Kidney epithelial cell (primary cell): ENCODE measurements around the gene UBE2G1. TPM values are rescaled to one million over a fixed set of nuclear protein-coding genes. Genes with fewer than 3 reads are reported as not detected.
"Not testable (repeated sequence)": the region's sequence is repeated elsewhere in the genome, so short reads cannot be mapped to it uniquely, and the experiment has no call there.

Source experiments
- DNase-seq: peaks from one replicate; pipeline ENCODE4 v3.0.0-alpha.2; 2010; ENCODE audit warnings: low read depth
- H3K27me3 ChIP-seq: 2 replicates; pipeline ENCODE4 v1.6.0; 2011; ENCODE audit warnings: low read length; ENCODE audit not compliant: control insufficient read depth, insufficient read depth
- H3K36me3 ChIP-seq: 2 replicates; pipeline ENCODE4 v1.5.1; 2011; ENCODE audit warnings: low read length; ENCODE audit not compliant: control insufficient read depth, insufficient read depth
- H3K4me3 ChIP-seq: 2 replicates; pipeline ENCODE4 v1.5.1; 2011; ENCODE audit warnings: low read depth, mild to moderate bottlenecking, control low read depth, low read length
- total RNA-seq: library from RNA; depleted of rRNA; stranded (reverse); fragments of >200 nt; gene quantifications from 2 replicates; pipeline ENCODE4 v1.2.3, GENCODE V29; 2015
- TF ChIP-seq, protein P1 (sequence below): IDR thresholded peaks from 2 replicates; pipeline ENCODE4 v1.5.1; 2011; ENCODE audit warnings: mild to moderate bottlenecking, moderate library complexity, low read length, control low read depth, inconsistent platforms; ENCODE audit not compliant: insufficient read depth, poor library complexity, severe bottlenecking

UBE2G1 gene
- total RNA-seq, 1 donor from 2014 or later, result 57.3 TPM

DNA sequence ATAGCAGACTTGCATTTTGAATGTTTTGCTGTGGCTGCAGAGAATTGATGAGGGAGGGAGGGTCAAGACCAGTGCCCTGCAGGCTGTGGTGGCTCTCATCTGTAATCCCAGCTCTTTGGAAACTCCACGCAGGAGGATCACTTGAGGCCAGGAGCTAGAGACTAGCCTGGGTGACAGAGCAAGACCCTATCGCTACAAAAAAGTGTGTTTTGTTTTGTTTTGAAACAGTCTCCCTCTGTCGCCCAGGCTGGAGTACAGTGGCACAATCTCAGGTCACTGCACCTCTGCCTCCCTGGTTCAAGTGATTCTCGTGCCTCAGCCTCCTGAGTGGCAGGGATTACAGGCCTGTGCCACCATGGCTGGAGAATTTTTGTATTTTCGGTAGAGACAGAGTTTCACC, 1.9 kb upstream of the UBE2G1 start:
- H3K27me3 ChIP-seq, result no peaks in the 10 kb centered on the region
- no peak for DNase-seq
- TF ChIP-seq, protein P1, sequence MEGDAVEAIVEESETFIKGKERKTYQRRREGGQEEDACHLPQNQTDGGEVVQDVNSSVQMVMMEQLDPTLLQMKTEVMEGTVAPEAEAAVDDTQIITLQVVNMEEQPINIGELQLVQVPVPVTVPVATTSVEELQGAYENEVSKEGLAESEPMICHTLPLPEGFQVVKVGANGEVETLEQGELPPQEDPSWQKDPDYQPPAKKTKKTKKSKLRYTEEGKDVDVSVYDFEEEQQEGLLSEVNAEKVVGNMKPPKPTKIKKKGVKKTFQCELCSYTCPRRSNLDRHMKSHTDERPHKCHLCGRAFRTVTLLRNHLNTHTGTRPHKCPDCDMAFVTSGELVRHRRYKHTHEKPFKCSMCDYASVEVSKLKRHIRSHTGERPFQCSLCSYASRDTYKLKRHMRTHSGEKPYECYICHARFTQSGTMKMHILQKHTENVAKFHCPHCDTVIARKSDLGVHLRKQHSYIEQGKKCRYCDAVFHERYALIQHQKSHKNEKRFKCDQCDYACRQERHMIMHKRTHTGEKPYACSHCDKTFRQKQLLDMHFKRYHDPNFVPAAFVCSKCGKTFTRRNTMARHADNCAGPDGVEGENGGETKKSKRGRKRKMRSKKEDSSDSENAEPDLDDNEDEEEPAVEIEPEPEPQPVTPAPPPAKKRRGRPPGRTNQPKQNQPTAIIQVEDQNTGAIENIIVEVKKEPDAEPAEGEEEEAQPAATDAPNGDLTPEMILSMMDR, result no peak
- no peaks in the 10 kb centered on the region for H3K36me3 ChIP-seq
- no peak overlapping the region for H3K4me3 ChIP-seq

DNA sequence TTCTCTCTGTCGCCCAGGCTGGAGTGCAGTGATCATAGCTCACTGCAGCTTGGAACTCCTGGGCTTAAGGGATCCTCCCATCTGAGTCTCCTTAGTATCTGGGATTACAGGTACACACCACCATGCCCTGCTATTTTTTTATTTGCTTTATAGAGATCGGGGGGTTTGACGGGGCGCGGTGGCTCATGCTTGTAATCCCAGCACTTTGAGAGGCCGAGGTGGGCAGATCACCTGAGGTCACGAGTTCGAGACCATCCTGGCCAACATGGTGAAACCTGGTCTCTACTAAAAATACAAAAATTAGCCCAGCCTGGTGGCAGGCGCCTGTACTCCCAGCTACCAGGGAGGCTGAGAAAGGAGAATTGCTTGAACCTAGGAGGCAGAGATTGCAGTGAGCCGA, 702 bp upstream of the UBE2G1 start:
- DNase-seq, H3K36me3 ChIP-seq, H3K27me3 ChIP-seq, H3K4me3 ChIP-seq: not testable (repeated sequence)

DNA sequence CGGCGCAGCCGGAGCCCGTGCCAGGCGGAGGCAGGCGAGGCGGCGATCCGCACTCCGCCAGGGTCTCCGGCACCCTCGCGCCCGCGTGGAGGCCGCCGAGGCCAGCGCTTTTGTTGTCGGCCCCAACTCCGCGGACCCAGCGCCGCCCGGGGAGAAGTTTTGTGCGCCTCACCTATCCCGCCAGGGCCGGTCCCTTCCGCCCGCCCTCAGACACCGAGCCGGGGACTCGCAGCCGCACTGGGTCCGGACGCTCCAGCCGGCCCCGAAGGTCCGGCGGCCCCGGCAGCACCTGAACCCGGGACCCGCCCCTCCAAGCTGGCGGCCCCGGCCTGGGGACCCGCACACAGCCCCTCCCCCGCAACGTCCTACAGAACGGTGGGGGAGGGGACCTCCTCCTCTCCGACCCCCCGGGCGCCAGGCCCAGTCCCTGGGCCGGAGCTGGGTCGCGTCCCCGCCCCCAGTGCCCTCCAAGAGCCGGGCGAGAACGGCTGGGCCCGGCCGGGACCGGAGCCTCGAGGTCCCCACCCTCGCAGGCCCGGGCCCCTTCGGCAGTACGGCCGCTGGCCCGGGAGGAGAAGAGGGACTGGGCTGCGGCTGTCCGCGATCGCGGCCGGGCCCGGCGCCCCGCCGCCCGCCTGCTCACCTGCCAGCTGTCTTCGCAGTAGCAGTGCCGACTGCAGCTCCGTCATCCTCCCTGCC, 698 bp downstream of the UBE2G1 start:
- H3K27me3 ChIP-seq, result no peaks in the 10 kb centered on the region
- H3K4me3 ChIP-seq, result peak overlapping the region; percentile 62
- DNase-seq, result no peak
- no peaks in the 10 kb centered on the region for H3K36me3 ChIP-seq
- TF ChIP-seq, protein P1, result no peak

DNA sequence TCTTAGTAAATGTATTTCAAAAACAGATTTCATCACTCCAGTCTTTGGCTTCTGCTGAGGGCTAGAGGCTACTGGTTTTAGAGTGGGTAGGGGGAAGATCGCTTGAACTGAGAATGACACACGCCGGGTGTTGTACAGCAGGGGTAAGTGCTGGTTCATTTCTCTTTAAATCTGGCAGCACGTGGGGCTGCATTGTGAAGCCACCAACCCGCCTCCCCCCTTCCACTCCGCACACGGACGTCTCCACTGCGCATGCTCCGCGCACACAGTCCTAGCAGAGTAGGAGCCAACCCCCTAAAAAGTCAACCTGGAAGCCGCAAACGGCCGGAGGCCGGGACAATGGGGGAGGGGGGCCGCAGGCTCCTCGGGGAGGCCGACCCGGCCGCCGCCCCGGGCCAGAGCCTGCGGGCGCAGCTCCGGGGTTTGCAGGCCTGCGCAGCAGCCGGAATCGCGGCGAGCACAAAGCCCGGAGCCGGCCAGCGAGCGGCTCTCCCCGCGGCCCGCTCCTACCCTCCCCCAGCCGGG, 1.3 kb downstream of the UBE2G1 start:
- peak; percentile 73 for DNase-seq
- Histone ChIP-seq H3K27me3 (no peaks in the 10 kb centered on the region), H3K36me3 (no peaks in the 10 kb centered on the region), H3K4me3 (peak overlapping the region; percentile 62)
- TF ChIP-seq, protein P1, result no peak

DNA sequence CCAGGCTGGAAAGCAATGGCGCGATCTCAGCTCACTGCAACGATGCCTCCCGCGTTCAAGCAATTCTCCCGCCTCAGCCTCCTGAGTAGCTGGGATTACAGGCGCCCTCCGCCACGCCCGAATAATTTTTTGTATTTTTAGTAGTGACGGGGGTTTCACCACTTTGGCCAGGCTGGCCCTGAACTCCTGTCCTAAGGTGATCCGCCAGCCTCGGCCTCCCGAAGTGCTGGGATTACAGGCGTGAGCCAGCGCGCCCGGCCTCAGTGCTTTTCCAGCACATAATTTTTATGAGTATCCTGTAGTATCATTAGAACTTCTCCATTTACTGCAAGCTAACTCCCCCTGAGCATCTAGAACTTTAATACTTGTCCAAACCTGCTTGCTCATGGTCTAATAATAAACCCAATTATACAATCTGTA, 1.8 kb downstream of the UBE2G1 start:
- Histone ChIP-seq H3K27me3 (no peaks in the 10 kb centered on the region), H3K36me3 (no peaks in the 10 kb centered on the region), H3K4me3 (peak overlapping the region; percentile 62)
- TF ChIP-seq, protein P1, result no peak
- no peak for DNase-seq

DNA sequence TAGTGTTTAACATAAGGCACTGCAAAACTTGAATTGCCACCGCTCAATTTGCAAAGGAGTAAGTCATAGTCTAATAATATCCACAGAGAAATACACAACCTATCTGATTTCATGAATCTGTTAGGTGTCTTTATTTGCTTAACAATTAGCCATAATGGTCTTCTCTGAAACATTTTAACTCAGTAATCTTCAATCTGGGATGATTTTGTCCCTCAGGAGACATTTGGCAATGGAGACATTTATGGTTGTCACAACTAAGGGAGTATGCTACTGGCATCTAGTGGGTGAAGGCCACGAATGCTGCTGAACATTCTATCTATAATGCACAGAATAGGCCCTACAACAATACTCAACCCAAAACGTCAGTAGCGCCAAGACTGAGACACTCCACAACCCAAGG, 4.3 kb downstream of the UBE2G1 start:
- H3K36me3 ChIP-seq, result no peaks in the 10 kb centered on the region
- no peak for DNase-seq
- H3K4me3 ChIP-seq, result no peak overlapping the region
- H3K27me3 ChIP-seq, result no peaks in the 10 kb centered on the region
- TF ChIP-seq, protein P1, result no peak
